HG03457 (cell line): ENCODE data around the gene EMX1.

Source experiments
- ATAC-seq: cut with Tn5 transposase; IDR thresholded peaks from one replicate; pipeline ENCODE4 v1.9.1; 2021; ENCODE audit warnings: moderate number of reproducible peaks; ENCODE audit not compliant: unreplicated experiment

Gene EMX1

DNA sequence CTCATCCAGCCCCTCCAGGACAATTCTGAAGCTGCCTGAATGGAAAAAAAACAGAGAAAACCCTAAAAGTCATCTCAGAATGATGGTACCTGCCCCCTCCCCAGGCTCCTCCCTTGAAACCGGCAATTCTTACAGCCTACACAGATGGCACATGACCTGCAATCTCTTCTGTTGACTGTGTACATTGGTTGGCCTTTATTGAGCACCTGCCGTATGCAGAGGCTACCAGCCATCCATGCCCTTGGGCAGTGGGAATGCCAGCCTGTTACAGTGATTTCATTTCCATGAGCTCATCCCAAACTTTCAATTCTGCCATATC, 57.1 kb downstream of the EMX1 start:
- no peak for ATAC-seq

DNA sequence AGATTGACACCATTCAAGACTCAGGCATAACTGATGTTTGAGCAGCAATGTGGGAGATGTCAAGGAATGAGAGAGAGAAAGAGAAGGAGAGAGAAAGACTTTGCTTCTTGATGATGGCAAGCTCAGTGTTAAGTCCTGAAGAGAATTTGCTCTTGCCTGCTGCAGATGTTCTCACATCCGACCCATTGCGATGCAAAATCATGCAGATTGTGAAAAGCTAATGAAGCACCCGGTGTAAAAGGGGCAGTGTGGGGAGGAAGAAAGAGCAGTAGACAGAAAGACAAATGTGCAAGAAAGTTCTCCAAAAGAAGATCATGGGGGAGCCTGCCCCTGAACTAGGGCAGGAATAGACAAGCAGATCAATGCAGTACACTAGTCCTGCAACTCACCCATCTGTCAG, 57.7 kb downstream of the EMX1 start:
- ATAC-seq, result no peak

DNA sequence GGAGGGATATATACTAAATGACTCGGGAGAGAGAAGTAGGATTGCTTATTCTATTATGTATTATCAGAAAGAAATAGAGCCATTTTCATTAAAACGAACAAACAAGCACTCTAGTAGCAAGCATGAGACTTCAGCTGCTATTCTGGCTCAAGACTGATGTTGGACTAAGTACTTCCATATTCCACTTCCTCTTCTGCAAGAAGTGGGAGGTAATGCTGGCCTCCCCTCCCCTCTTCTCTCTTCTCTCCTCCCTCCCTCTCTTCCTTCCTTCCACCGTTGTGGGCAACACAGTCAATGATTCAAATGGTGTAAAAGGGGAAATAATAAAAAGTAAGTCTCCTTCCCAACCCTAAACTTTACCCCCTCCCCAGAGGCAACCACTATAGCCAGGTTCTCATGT, 62.6 kb downstream of the EMX1 start:
- ATAC-seq, result no peak

DNA sequence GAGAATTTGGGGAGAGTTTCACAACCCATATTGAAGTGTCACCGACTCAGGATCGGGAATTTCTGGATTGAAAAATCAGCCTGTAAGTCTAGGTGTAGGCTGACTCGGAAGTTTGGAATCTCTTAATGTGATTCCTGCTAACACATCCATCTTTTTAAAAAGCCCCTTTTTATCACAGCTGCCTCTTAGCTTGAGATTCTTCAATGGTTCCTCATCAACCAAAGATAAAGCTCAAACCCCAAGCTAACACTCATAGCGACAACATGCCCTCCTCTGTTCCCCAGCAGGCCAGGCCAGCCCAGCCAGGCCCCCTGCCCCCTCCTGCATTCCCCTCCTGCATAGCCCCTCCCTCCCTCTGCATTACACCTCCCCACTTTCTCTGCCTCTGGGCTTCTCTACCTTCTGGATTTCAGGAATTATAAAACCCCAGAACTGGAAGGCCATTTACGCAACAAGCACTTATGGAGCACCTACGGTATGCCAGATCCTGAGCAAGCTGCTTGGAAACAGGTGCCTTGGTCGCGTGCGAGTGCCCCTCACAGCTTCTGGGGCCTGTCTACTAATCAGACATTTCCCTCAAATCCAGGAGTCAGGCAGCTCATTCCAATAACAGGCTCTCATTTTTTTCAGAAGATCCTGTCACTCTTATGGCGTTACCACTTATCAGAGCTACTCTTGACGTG, 63.4 kb downstream of the EMX1 start:
- ATAC-seq, result no peak

DNA sequence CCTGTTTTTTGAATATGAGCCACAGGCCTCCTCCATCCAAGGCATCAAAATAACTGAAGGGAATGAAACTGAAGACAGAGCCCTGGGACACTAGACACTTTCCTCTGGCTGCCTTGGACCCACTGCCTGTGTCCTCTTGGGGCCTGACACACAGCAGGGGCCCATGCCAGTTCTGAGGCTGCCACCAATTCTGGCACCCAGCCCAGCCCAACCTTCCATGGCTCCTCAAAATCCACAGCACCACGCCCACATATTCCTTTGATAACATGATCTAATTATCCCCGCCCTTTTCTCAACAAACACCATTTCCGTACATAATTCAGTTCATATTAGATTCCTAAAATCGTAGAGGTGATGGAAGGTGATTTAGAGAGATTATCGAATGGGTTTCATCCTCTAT, 64.2 kb downstream of the EMX1 start:
- ATAC-seq, result no peak

DNA sequence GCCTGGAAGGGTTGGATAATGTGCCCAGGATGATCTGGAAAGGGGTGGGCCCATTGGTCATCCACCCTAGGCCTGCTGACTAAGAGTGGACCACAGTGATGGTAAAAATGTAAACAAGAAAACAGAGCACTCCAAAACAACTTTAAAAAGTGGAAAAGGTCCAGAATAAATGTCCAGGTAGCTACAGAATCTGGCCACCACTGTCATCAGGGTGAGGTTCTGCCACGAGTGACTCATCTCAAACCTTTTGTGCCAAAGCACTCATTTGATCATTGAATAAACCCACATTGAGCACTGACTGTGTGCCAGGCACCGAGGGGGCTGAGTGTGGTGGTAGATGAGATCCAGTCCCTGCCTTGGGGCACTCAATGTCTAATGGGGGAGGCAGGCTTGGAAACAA, 64.9 kb downstream of the EMX1 start:
- ATAC-seq, result no peak

DNA sequence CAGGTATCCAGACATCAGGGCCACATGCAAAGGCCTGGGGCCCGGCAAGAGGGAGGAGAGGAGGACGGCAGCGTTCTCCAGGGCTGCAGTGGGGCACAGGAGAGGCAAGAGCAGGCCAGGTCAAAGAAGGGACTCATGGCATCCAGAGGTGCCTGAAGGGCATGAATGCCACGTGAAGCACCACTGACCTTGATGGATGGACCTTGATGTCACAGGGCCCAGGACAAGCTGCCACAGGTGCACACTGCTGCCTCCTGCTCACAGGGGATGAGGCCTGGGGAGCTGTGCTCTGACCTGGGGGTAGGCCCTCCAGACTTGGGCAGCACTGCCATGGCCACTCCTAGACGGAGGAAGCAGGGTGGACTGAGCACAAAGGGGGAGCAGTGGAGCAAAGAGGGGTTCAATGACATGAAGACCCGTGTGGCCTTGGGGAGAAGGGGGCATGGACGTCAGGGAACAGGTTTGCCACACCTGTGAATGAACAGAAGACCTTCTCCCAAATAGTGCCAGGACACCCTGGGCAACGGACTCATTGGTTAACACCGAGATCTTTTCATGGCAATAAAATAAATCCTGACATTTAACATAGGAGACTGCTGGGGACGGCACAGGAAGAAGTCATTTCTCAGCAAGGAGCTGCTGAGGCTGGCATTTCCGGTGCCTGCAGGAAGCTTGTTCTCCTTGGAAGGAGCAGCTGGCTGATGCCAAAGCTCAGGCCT, 65.6 kb downstream of the EMX1 start:
- ATAC-seq, result no peak

DNA sequence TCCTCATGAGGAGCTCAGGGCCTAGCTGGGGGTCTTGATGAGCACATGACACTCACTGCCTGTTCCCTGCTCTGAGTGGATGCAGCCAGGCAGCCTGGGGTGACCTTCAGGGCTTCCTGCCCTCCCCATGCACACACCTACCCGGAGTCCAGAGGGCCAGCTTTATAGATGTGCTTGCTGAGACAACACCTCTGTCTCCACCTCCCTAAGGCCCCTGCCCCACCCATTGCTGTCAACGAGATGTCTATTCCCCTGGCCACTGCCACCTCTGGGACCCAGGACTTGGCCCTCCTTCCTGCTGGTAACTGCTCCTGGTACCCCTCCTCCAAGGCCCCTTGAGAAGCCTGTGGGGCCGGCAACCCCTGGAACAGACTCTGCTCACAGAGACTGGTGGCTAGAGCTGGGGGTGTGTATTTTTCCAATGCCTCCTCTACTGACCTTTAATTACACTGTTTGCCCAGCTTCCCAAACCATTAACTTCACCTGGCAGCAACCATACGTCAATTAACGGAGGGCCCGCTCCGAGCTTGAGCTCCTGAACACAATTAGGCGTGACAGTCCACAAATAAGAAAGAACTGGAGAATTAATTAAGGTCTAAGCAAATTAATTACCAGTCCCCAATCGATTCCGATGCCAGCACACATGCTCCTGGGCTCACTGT, 66.3 kb downstream of the EMX1 start:
- ATAC-seq, result no peak

DNA sequence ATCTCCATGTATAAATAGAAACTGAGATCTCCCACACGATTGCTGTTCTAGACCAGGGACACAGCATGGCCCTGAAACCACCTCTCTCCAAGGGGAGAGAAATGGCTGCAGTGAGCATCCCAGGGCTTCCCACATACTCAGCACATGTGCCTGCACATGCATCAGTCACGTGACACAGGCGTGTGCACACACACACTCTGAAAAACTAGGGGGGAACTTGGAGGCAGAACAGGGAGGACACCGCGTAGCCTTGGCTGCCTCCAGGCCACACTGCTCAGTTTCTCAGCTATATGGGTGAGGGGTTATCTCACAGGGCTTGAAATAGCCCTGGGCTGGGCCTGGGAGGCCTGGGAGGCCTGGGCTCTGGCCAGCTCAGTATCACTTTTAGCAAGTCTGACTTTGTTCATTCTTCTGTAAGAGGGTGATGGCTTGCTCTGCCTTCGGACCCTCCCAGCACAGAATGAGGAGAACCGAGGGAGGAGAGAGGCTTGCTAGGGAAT, 66.9 kb downstream of the EMX1 start:
- ATAC-seq, result no peak
